Aorta (tissue), 5 donors: Measurements from ENCODE around the gene LOXHD1. TPM values are rescaled to one million over a fixed set of nuclear protein-coding genes. Genes with fewer than 3 reads are reported as not detected.

Source experiments
- ATAC-seq: fragments of 200-7000 bp; cut with Tn5 transposase; one replicate; pipeline ENCODE4 v1.9.1; 2022; ENCODE audit warnings: moderate library complexity; ENCODE audit not compliant: low FRiP score
- DNase-seq, 2 donors: peaks; one replicate each; pipeline ENCODE4 v3.0.0-alpha.2; 2020
- H3K27ac ChIP-seq, 2 donors: one replicate each; pipeline ENCODE4 v1.5.1; 2013; ENCODE audit warnings: low read length in 2 of 2, mild to moderate bottlenecking in 2 of 2, moderate library complexity in 2 of 2, control low read depth in 1 of 2, inconsistent platforms in 1 of 2, low read depth in 1 of 2
- H3K27me3 ChIP-seq, 2 donors: one replicate each; pipeline ENCODE4 v1.6.1; 2013; ENCODE audit warnings: control low read depth in 1 of 2, low read length in 1 of 2, mild to moderate bottlenecking in 1 of 2, moderate library complexity in 1 of 2; ENCODE audit not compliant: insufficient read depth in 2 of 2, control insufficient read depth in 1 of 2
- H3K36me3 ChIP-seq, 2 donors: one replicate each; pipeline ENCODE4 v1.6.1; 2013; ENCODE audit warnings: control low read depth in 1 of 2, low read length in 1 of 2, mild to moderate bottlenecking in 1 of 2; ENCODE audit not compliant: insufficient read depth in 2 of 2, control insufficient read depth in 1 of 2
- H3K4me1 ChIP-seq, 2 donors: one replicate each; pipeline ENCODE4 v1.6.1; 2013; ENCODE audit warnings: low read length in 2 of 2, control low read depth in 1 of 2, mild to moderate bottlenecking in 1 of 2, moderate library complexity in 1 of 2; ENCODE audit not compliant: insufficient read depth in 2 of 2, control insufficient read depth in 1 of 2
- H3K4me3 ChIP-seq, 2 donors: one replicate each; pipeline ENCODE4 v1.5.1; 2013; ENCODE audit warnings: low read length in 2 of 2, control low read depth in 1 of 2, mild to moderate bottlenecking in 1 of 2
- H3K9me3 ChIP-seq: one replicate; pipeline ENCODE4 v1.6.1; 2013; ENCODE audit warnings: mild to moderate bottlenecking, low read length; ENCODE audit not compliant: control insufficient read depth
- WGBS, 2 donors: extraction: QIAGEN DNeasy Blood & Tissue Kit; methylation state at CpG; one replicate each; pipeline ENCODE4 v1.1.7; 2013; 5-methylcytosine and 5-hydroxymethylcytosine counted together
- intact Hi-C, 2 donors: fragments of 100-400 bp; cut with DNase I; formaldehyde crosslinking; loops; one replicate each; pipeline versions ENCODE4 v1.14.2 to v1.15.0; 2022
- polyA plus RNA-seq, 2 donors: library from polyadenylated mRNA; stranded (reverse); fragments of 200-250 nt; gene quantifications; one replicate each; pipeline ENCODE4 v1.2.3, GENCODE V29; 2013
- total RNA-seq, 2 donors: library from RNA; stranded (reverse); fragmentation: NEBNext Ultra II Directional; extraction: Animal tissue kit (Norgen Biotek cat#: 25700); gene quantifications; one replicate each; pipeline ENCODE4 v1.2.1, GENCODE V29; 2021
- donor health status: healthy with polysubstance abuse.
- donor health status: Bipolar disorder and iron deficiency.
- donor health status: DM: no; HTN: no; CAD: no.
- donor health status: DM: no; HTN: no; CAD: no.
- donor health status: DM: yes; HTN: yes; CAD: no.

LOXHD1 gene
- total and polyA plus RNA-seq, 4 donors: 0.16 to 1.0 TPM; not detected in 2

GRCh38 chr18:46641917-46642316, 15.1 kb downstream of the LOXHD1 start:
- Histone ChIP-seq H3K27ac (no peak overlapping the region), H3K4me1 (no peaks in the 10 kb centered on the region), H3K9me3 (no peaks in the 10 kb centered on the region), H3K27me3 (no peaks in the 10 kb centered on the region), H3K4me3 (no peak overlapping the region), H3K36me3 (no peaks in the 10 kb centered on the region)
- intact Hi-C loops: no loop called here
- peak in 1 of 2 donors; percentile 50 for DNase-seq
- WGBS, 2 donors: 57 to 65% methylated on average over 7 of the region's 7 CpGs
- no peak for ATAC-seq

- no peaks in the 10 kb centered on the region for H3K9me3 ChIP-seq
- H3K27me3 ChIP-seq: no peaks in the 10 kb centered on the region
- no peaks in the 10 kb centered on the region for H3K36me3 ChIP-seq
- WGBS, 2 donors: 89 to 90% methylated on average over 6 of the region's 6 CpGs
- DNase-seq: peak in 1 of 2 donors; percentile 35
- H3K4me1 ChIP-seq: no peaks in the 10 kb centered on the region
- intact Hi-C loops: no loop called here
- H3K27ac ChIP-seq: no peak overlapping the region
- no peak for ATAC-seq
- no peak overlapping the region for H3K4me3 ChIP-seq
Measured at GRCh38 chr18:46639386-46639785, 17.6 kb downstream of the LOXHD1 start.

GRCh38 chr18:46636040-46636630, 20.9 kb downstream of the LOXHD1 start:
- Histone ChIP-seq H3K4me1 (no peaks in the 10 kb centered on the region), H3K9me3 (no peaks in the 10 kb centered on the region), H3K27me3 (no peaks in the 10 kb centered on the region), H3K4me3 (no peak overlapping the region), H3K27ac (no peak overlapping the region), H3K36me3 (no peaks in the 10 kb centered on the region)
- DNase-seq (no peak), ATAC-seq (no peak)
- intact Hi-C loops: no loop called here
- 80 to 85% methylated on average over 7 of the region's 7 CpGs for WGBS, 2 donors

- Histone ChIP-seq H3K4me1 (no peaks in the 10 kb centered on the region), H3K4me3 (no peak overlapping the region), H3K36me3 (no peaks in the 10 kb centered on the region), H3K9me3 (no peaks in the 10 kb centered on the region), H3K27me3 (no peaks in the 10 kb centered on the region), H3K27ac (no peak overlapping the region)
- intact Hi-C loops: no loop called here
- DNase-seq (no peak), ATAC-seq (no peak)
- 83 to 86% methylated on average over 8 of the region's 8 CpGs for WGBS, 2 donors
Measured at GRCh38 chr18:46632401-46633071, 24.5 kb downstream of the LOXHD1 start.

- H3K9me3 ChIP-seq: no peaks in the 10 kb centered on the region
- H3K27me3 ChIP-seq: no peaks in the 10 kb centered on the region
- ATAC-seq (no peak), DNase-seq (no peak)
- 69 to 77% methylated on average over 3 of the region's 3 CpGs for WGBS, 2 donors
- no peak overlapping the region for H3K27ac ChIP-seq
- intact Hi-C loops: no loop called here
- H3K4me3 ChIP-seq: no peak overlapping the region
- no peaks in the 10 kb centered on the region for H3K36me3 ChIP-seq
- H3K4me1 ChIP-seq: no peaks in the 10 kb centered on the region
Measured at GRCh38 chr18:46630991-46631390, 26.0 kb downstream of the LOXHD1 start.

- no peak for DNase-seq
- no peak for ATAC-seq
Measured at GRCh38 chr18:46630160-46630559, 26.9 kb downstream of the LOXHD1 start.

GRCh38 chr18:46629361-46629760, 27.7 kb downstream of the LOXHD1 start:
- intact Hi-C loops: no loop called here
- no peak for ATAC-seq
- WGBS, 2 donors: 74 to 80% methylated on average over 5 of the region's 5 CpGs

More at GRCh38 chr18:46630160-46630559, 26.9 kb downstream of the LOXHD1 start:
- Histone ChIP-seq H3K9me3 (no peaks in the 10 kb centered on the region), H3K27me3 (no peaks in the 10 kb centered on the region), H3K4me3 (no peak overlapping the region), H3K36me3 (no peaks in the 10 kb centered on the region), H3K4me1 (no peaks in the 10 kb centered on the region), H3K27ac (no peak overlapping the region)
- WGBS, 2 donors: 55 to 56% methylated on average over 4 of the region's 4 CpGs
- intact Hi-C loops: no loop called here

GRCh38 chr18:46628206-46628605, 28.8 kb downstream of the LOXHD1 start:
- Histone ChIP-seq H3K4me3 (no peak overlapping the region), H3K9me3 (no peaks in the 10 kb centered on the region), H3K36me3 (no peaks in the 10 kb centered on the region), H3K4me1 (no peaks in the 10 kb centered on the region), H3K27ac (no peak overlapping the region), H3K27me3 (no peaks in the 10 kb centered on the region)
- intact Hi-C loops: no loop called here
- ATAC-seq (no peak), DNase-seq (no peak)
- WGBS, 2 donors: 71 to 76% methylated on average over 5 of the region's 5 CpGs

More at GRCh38 chr18:46629361-46629760, 27.7 kb downstream of the LOXHD1 start:
- H3K36me3 ChIP-seq: no peaks in the 10 kb centered on the region
- no peaks in the 10 kb centered on the region for H3K4me1 ChIP-seq
- no peak overlapping the region for H3K27ac ChIP-seq
- no peak for DNase-seq
- H3K27me3 ChIP-seq: no peaks in the 10 kb centered on the region
- no peaks in the 10 kb centered on the region for H3K9me3 ChIP-seq
- H3K4me3 ChIP-seq: no peak overlapping the region

GRCh38 chr18:46627136-46627535, 29.9 kb downstream of the LOXHD1 start:
- Histone ChIP-seq H3K4me3 (no peak overlapping the region), H3K36me3 (no peaks in the 10 kb centered on the region), H3K27me3 (no peaks in the 10 kb centered on the region), H3K9me3 (no peaks in the 10 kb centered on the region), H3K27ac (no peak overlapping the region), H3K4me1 (no peaks in the 10 kb centered on the region)
- 48% methylated on average over 2 of the region's 2 CpGs for WGBS, 2 donors
- no peak for ATAC-seq
- DNase-seq: no peak
- intact Hi-C loops: no loop called here
